Activated B cell treated with CpG ODN at 0.5 μM for 24 hours (primary cell): Measurements from ENCODE around the gene KCNK13. TPM values are rescaled to one million over a fixed set of nuclear protein-coding genes. Genes with fewer than 3 reads are reported as not detected.

Experiments used
- ATAC-seq: fragments of 200-7000 bp; cut with Tn5 transposase; one replicate; pipeline ENCODE4 v1.10.0; 2021; ENCODE audit warnings: low read depth, mild to moderate bottlenecking, moderate library complexity
- CTCF ChIA-PET: fragments of 350-600 bp; sonication (Branson Sonifier 250); formaldehyde crosslinking; loops from one replicate; lab custom pipeline; 2021; ENCODE audit warnings: antibody characterized with exemption; lab: Charles Lee
- POLR2A ChIA-PET: fragments of 350-600 bp; sonication (Branson Sonifier 250); formaldehyde crosslinking; loops from one replicate; lab custom pipeline; 2021; ENCODE audit warnings: antibody characterized with exemption; lab: Charles Lee
- DNase-seq: peaks from one replicate; pipeline ENCODE4 v3.0.0; 2022
- H3K27ac Mint-ChIP-seq: one replicate; pipeline ENCODE4 v1.8.0; 2020; ENCODE audit warnings: mixed read lengths
- H3K27me3 Mint-ChIP-seq: one replicate; pipeline ENCODE4 v1.8.0; 2021; ENCODE audit warnings: mixed read lengths
- H3K36me3 Mint-ChIP-seq: one replicate; pipeline ENCODE4 v1.8.0; 2021; ENCODE audit warnings: low read depth, mixed read lengths
- H3K4me1 Mint-ChIP-seq: one replicate; pipeline ENCODE4 v1.8.0; 2021; ENCODE audit warnings: mixed read lengths
- H3K4me3 Mint-ChIP-seq: one replicate; pipeline ENCODE4 v1.8.0; 2020; ENCODE audit warnings: mild to moderate bottlenecking, mixed read lengths
- H3K9me3 Mint-ChIP-seq: one replicate; pipeline ENCODE4 v1.8.0; 2020; ENCODE audit warnings: mixed read lengths
- CTCF ChIP-seq: fragments of 200-600 bp; IDR thresholded peaks from one replicate; pipeline ENCODE4 v1.8.0; 2022; ENCODE audit warnings: antibody characterized with exemption, mild to moderate bottlenecking
- intact Hi-C: fragments of 100-400 bp; cut with micrococcal nuclease; formaldehyde crosslinking; loops from one replicate; pipeline ENCODE4 v1.15.1; 2024
- total RNA-seq: library from RNA; stranded (reverse); gene quantifications from 2 replicates; pipeline ENCODE4 v1.2.3, GENCODE V29; 2022

KCNK13 gene
- total RNA-seq, 1 donor from 2014 or later, result not detected

- H3K9me3 Mint-ChIP-seq, result peaks cover 5% of the 10 kb centered on the region
- peaks cover 55% of the 10 kb centered on the region for H3K27me3 Mint-ChIP-seq
- ChIA-PET CTCF (no interaction called here), POLR2A (no interaction called here)
- H3K4me1 Mint-ChIP-seq, result peaks cover 14% of the 10 kb centered on the region
- H3K27ac Mint-ChIP-seq, result no peak overlapping the region
- H3K4me3 Mint-ChIP-seq, result no peak overlapping the region
- no peak for TF ChIP-seq CTCF
- intact Hi-C loops, result no loop called here
- no peak for DNase-seq
- no peaks in the 10 kb centered on the region for H3K36me3 Mint-ChIP-seq
- no peak for ATAC-seq
Measured at GRCh38 chr14:90054803-90055202, 7.0 kb upstream of the KCNK13 start.

- intact Hi-C loops, result no loop called here
Measured at GRCh38 chr14:90056826-90057225, 5.0 kb upstream of the KCNK13 start.

GRCh38 chr14:90058876-90059458 is 2.8 kb upstream of the KCNK13 start:
- Mint-ChIP-seq H3K4me1 (peaks cover 36% of the 10 kb centered on the region), H3K36me3 (no peaks in the 10 kb centered on the region), H3K27ac (no peak overlapping the region), H3K9me3 (peaks cover 5% of the 10 kb centered on the region), H3K4me3 (no peak overlapping the region), H3K27me3 (peaks cover 61% of the 10 kb centered on the region)
- no peak for TF ChIP-seq CTCF
- intact Hi-C loops, result no loop called here
- DNase-seq (no peak), ATAC-seq (no peak)
- POLR2A ChIA-PET, result no interaction called here
- CTCF ChIA-PET, result no interaction called here

More at GRCh38 chr14:90056826-90057225, 5.0 kb upstream of the KCNK13 start:
- CTCF ChIA-PET, result no interaction called here
- Mint-ChIP-seq H3K9me3 (peaks cover 5% of the 10 kb centered on the region), H3K27ac (no peak overlapping the region), H3K4me3 (no peak overlapping the region), H3K27me3 (peaks cover 54% of the 10 kb centered on the region), H3K4me1 (peaks cover 24% of the 10 kb centered on the region), H3K36me3 (no peaks in the 10 kb centered on the region)
- TF ChIP-seq CTCF, result no peak
- ATAC-seq (no peak), DNase-seq (no peak)
- POLR2A ChIA-PET, result no interaction called here

- H3K9me3 Mint-ChIP-seq, result peaks cover 5% of the 10 kb centered on the region
- no peak for TF ChIP-seq CTCF
- CTCF ChIA-PET, result no interaction called here
- DNase-seq (peak; percentile 28), ATAC-seq (peak; percentile 67)
- intact Hi-C loops, result loop anchor here (10.0 kb wide), 1 partner anchor 194 kb away; the partner anchor contains the start of gene PSMC1
- peaks cover 60% of the 10 kb centered on the region for H3K27me3 Mint-ChIP-seq
- peaks cover 36% of the 10 kb centered on the region for H3K4me1 Mint-ChIP-seq
- no peaks in the 10 kb centered on the region for H3K36me3 Mint-ChIP-seq
- POLR2A ChIA-PET, result no interaction called here
- H3K27ac Mint-ChIP-seq, result no peak overlapping the region
- peak overlapping the region; percentile 66 for H3K4me3 Mint-ChIP-seq
Measured at GRCh38 chr14:90060312-90060964, 1.4 kb upstream of the KCNK13 start.

- no peak for DNase-seq
- intact Hi-C loops, result loop anchor here (10.0 kb wide), 1 partner anchor 194 kb away; the partner anchor contains the start of gene PSMC1
Measured at GRCh38 chr14:90060965-90061684, 669 bp upstream of the KCNK13 start.

More at GRCh38 chr14:90060965-90061684, 669 bp upstream of the KCNK13 start:
- Mint-ChIP-seq H3K36me3 (no peaks in the 10 kb centered on the region), H3K27me3 (peaks cover 57% of the 10 kb centered on the region), H3K9me3 (peaks cover 5% of the 10 kb centered on the region), H3K27ac (no peak overlapping the region), H3K4me1 (peaks cover 36% of the 10 kb centered on the region), H3K4me3 (peak overlapping the region; percentile 66)
- ChIA-PET POLR2A (no interaction called here), CTCF (no interaction called here)
- no peak for TF ChIP-seq CTCF
- ATAC-seq, result no peak
